A673 (cell line): ENCODE measurements around the gene ZNRF3. TPM values are rescaled to one million over a fixed set of nuclear protein-coding genes. Genes with fewer than 3 reads are reported as not detected.

ENCODE experiments used
- BruUV-seq: library from RNA; stranded (reverse); fragments of 400-500 nt; replicated peaks from 2 replicates; lab custom pipeline; 2021; lab: Mats Ljungman, UMichigan
- CTCF ChIA-PET: fragments of 300-600 bp; sonication (Branson Sonifier 250); formaldehyde crosslinking; loops from one replicate; lab custom pipeline; 2022; ENCODE audit warnings: antibody characterized with exemption; lab: Charles Lee
- POLR2A ChIA-PET: fragments of 300-600 bp; sonication (Branson Sonifier 250); formaldehyde crosslinking; loops from one replicate; lab custom pipeline; 2022; ENCODE audit warnings: antibody characterized with exemption; ENCODE audit not compliant: low non-redundant PET; lab: Charles Lee
- DNase-seq: peaks from one replicate; pipeline ENCODE4 v3.0.0-alpha.2; 2015; ENCODE audit warnings: low spot score
- H3K27ac ChIP-seq: fragments of 200-600 bp; sonication (generic); 2 replicates; pipeline ENCODE4 v1.5.1; 2016; ENCODE audit warnings: mixed run types, low read depth, mild to moderate bottlenecking, mixed read lengths, antibody characterized with exemption, low read length; ENCODE audit not compliant: poor library complexity, severe bottlenecking
- H3K27me3 ChIP-seq: fragments of 200-600 bp; sonication (generic); replicated peaks from 2 replicates; pipeline ENCODE4 v1.6.1; 2017; ENCODE audit warnings: mixed run types, low read depth, mild to moderate bottlenecking, mixed read lengths, antibody characterized with exemption, low read length; ENCODE audit not compliant: insufficient read depth, poor library complexity
- H3K36me3 ChIP-seq: fragments of 200-600 bp; sonication (generic); 2 replicates; pipeline ENCODE4 v1.6.1; 2016; ENCODE audit warnings: mixed run types, mild to moderate bottlenecking, mixed read lengths, antibody characterized with exemption, low read length; ENCODE audit not compliant: insufficient read depth, poor library complexity, severe bottlenecking
- H3K4me1 ChIP-seq: fragments of 200-600 bp; sonication (generic); 2 replicates; pipeline ENCODE4 v1.6.1; 2017; ENCODE audit warnings: mixed run types, mild to moderate bottlenecking, mixed read lengths, antibody characterized with exemption, low read length; ENCODE audit not compliant: insufficient read depth, poor library complexity, severe bottlenecking
- H3K4me3 ChIP-seq: fragments of 200-600 bp; sonication (generic); 2 replicates; pipeline ENCODE4 v1.5.1; 2016; ENCODE audit warnings: low read depth, mixed run types, mild to moderate bottlenecking, mixed read lengths, low read length; ENCODE audit not compliant: poor library complexity, severe bottlenecking
- H3K9me3 ChIP-seq: fragments of 200-600 bp; sonication (generic); 2 replicates; pipeline ENCODE4 v1.6.1; 2016; ENCODE audit warnings: mixed run types, low read depth, mild to moderate bottlenecking, mixed read lengths, antibody characterized with exemption, low read length; ENCODE audit not compliant: poor library complexity, severe bottlenecking
- CTCF ChIP-seq: fragments of 300-800, 200-600 bp; sonication (generic); conservative IDR thresholded peaks from 2 replicates; pipeline ENCODE4 v1.5.1; 2017; ENCODE audit warnings: low read depth, mild to moderate bottlenecking, antibody characterized with exemption, low read length, moderate library complexity, mixed read lengths
- EZH2 ChIP-seq: fragments of 200-600 bp; sonication (generic); IDR thresholded peaks from 2 replicates; pipeline ENCODE4 v1.6.1; 2017; ENCODE audit warnings: borderline replicate concordance, low read depth, mild to moderate bottlenecking, mixed read lengths, antibody characterized with exemption, low read length; ENCODE audit not compliant: poor library complexity, severe bottlenecking
- intact Hi-C: fragments of 100-400 bp; cut with micrococcal nuclease; formaldehyde crosslinking; loops from one replicate; pipeline ENCODE4 v1.10.0; 2022; ENCODE audit not compliant: unreplicated experiment
- total RNA-seq: library from RNA; stranded (reverse); gene quantifications from 2 replicates; pipeline ENCODE4 v1.2.3, GENCODE V29; 2021

The ZNRF3 gene
- total RNA-seq, 1 experiment from 2014 or later: 11.9 TPM

DNA sequence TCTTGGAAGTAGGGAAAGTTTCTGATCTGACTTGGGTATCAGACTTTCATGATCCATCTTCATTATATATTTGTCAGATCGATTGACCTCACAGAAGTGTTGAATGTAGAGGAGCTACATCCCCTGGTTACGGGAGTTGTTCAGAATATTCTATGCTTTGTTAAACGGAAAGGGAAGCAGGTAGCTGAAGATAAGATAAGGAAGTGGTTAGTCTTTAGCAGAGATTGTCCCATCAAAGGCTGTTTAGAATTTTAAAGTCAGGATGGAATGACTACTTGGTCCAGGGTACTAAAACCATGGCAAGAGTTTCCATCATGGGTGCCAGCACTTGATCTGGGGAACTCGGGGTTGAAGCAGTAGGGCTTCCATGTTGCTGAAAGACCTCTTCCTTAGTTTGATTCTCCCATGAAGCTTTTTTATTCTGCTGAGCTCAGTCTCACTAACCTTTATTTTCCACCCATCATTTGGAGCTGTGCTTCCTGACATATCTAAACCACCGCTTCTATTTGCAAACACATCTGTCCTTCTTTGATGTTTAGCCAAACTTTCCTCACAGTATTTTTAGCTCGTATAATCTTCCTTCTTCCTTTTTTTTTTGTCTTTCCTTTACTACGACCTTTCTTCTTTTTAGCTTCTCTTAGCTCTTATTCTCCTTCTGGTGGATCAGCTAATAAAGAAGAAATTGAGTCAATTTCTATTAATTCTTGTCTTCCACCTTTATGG, 182.3 kb downstream of the ZNRF3 start:
- intact Hi-C loops: no loop called here
- Histone ChIP-seq H3K9me3 (no peaks in the 10 kb centered on the region), H3K4me1 (peaks cover 12% of the 10 kb centered on the region), H3K27me3 (no peaks in the 10 kb centered on the region), H3K36me3 (no peaks in the 10 kb centered on the region), H3K4me3 (no peak overlapping the region), H3K27ac (no peak overlapping the region)
- no TSS peak for BruUV-seq
- CTCF ChIA-PET: no interaction called here
- POLR2A ChIA-PET: no interaction called here
- DNase-seq: no peak
- TF ChIP-seq CTCF (no peak), EZH2 (no peak)

GRCh38 chr22:29069463-29069862, 186.1 kb downstream of the ZNRF3 start:
- intact Hi-C loops: no loop called here
- Histone ChIP-seq H3K4me1 (peaks cover 6% of the 10 kb centered on the region), H3K36me3 (no peaks in the 10 kb centered on the region), H3K27ac (no peak overlapping the region), H3K4me3 (no peak overlapping the region), H3K9me3 (no peaks in the 10 kb centered on the region), H3K27me3 (no peaks in the 10 kb centered on the region)
- ChIA-PET POLR2A (no interaction called here), CTCF (no interaction called here)
- TF ChIP-seq CTCF: no peak
- TF ChIP-seq EZH2: no peak
- DNase-seq: no peak
- BruUV-seq: no TSS peak

GRCh38 chr22:29070490-29070889, 187.1 kb downstream of the ZNRF3 start:
- intact Hi-C loops: loop anchor here (10.0 kb wide), 1 partner anchor 84 kb away; no protein-coding TSS in a partner anchor
- Histone ChIP-seq H3K27me3 (no peaks in the 10 kb centered on the region), H3K9me3 (no peaks in the 10 kb centered on the region), H3K4me1 (peaks cover 6% of the 10 kb centered on the region), H3K36me3 (no peaks in the 10 kb centered on the region), H3K4me3 (no peak overlapping the region), H3K27ac (no peak overlapping the region)
- TF ChIP-seq EZH2: no peak
- CTCF ChIA-PET: no interaction called here
- DNase-seq: no peak
- BruUV-seq: no TSS peak
- POLR2A ChIA-PET: no interaction called here
